HG03045 (cell line): ENCODE results near the gene TRIP4.
"Not testable (repeated sequence)": the region's sequence is repeated elsewhere in the genome, so short reads cannot be mapped to it uniquely, and the experiment has no call there.

ENCODE experiments used
- ATAC-seq: cut with Tn5 transposase; IDR thresholded peaks from one replicate; pipeline ENCODE4 v1.9.1; 2021; ENCODE audit warnings: mild to moderate bottlenecking, moderate library complexity; ENCODE audit not compliant: unreplicated experiment

The TRIP4 gene

DNA sequence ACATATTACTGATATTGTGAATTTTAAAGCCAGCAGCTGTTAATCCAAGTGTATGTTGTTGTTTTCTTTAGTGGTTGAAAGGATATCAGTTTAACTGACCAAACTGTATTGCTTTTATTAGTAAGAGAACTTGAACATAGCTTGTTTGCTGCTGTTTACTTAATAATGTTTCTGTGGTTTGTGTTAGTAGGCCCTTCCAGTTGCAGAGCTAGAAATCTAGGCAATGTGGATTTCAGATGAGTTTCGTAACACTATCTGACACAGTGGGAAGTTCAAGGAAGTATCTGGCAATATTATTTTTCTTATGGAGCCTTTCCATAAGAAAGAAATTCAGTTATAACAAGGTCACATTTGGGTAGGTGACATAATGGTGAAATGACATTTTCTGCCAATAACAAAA, 91.2 kb downstream of the TRIP4 start:
- no peak for ATAC-seq

GRCh38 chr15:64480891-64481290, 93.3 kb downstream of the TRIP4 start:
- ATAC-seq, result no peak

GRCh38 chr15:64483749-64484148, 96.1 kb downstream of the TRIP4 start:
- no peak for ATAC-seq

- ATAC-seq, result no peak
Measured at GRCh38 chr15:64485796-64486195, 98.2 kb downstream of the TRIP4 start.

GRCh38 chr15:64490598-64491259, 103.1 kb downstream of the TRIP4 start:
- no peak for ATAC-seq

GRCh38 chr15:64493641-64494040, 106.0 kb downstream of the TRIP4 start:
- ATAC-seq, result no peak

- not testable (repeated sequence) for ATAC-seq
Measured at GRCh38 chr15:64495968-64496367, 108.3 kb downstream of the TRIP4 start.

GRCh38 chr15:64500695-64501395, 113.2 kb downstream of the TRIP4 start:
- ATAC-seq, result no peak

DNA sequence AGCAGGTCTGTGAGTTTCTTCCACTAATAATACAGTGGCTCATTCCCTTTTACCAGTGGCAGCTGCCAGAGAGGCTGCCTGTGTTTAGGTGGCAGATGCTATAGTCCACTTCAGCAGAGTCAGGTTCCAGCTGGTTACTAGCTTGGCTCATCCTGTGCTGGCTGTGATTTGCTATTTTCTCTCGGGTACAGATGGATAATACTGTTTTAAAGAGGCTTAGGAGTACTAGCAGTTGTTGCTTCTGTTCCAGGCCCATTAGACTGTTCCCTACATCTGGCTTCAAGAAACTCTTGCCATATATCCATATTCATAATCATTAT, 113.7 kb downstream of the TRIP4 start:
- no peak for ATAC-seq

- no peak for ATAC-seq
Measured at GRCh38 chr15:64502151-64502550, 114.5 kb downstream of the TRIP4 start.

- no peak for ATAC-seq
Measured at GRCh38 chr15:64502551-64502950, 114.9 kb downstream of the TRIP4 start.

GRCh38 chr15:64503197-64503596, 115.6 kb downstream of the TRIP4 start:
- no peak for ATAC-seq

DNA sequence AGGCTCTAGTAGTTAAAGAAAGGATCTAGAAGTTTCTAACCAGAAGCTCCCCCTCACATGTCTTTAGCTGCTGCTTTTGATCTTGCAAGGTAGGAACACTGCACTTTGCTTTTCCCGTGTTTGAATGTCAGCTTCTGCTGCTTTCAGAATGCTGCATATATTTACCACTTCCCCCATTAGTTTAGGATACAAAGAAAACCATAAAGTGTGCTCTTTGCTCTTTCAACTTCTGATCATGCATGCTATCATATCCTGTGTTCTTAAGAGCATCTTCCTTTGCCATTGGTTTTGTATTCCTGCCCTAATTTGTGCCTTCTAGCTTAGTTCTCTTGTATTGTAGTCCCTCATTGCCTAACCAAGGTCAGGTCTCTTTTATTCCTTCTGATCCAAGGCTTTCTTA, 116.0 kb downstream of the TRIP4 start:
- ATAC-seq, result no peak
